ENCODE data around the gene ITSN1. TPM values are rescaled to one million over a fixed set of nuclear protein-coding genes. Genes with fewer than 3 reads are reported as not detected.

Gene ITSN1
- total RNA-seq, 4 donors from 2014 or later, result 31.1 to 42.5 (median 35.9) TPM

GRCh38 chr21:33938381-33938780 lies 296.1 kb downstream of the ITSN1 start:
- H3K27ac ChIP-seq (replicated peaks in 1 of 4), result no peak overlapping the region
- WGBS, result 93% methylated on average over 3 of the region's 3 CpGs
- H3K4me1 ChIP-seq, result peaks cover 6 to 41% (median 29%) of the 10 kb centered on the region in 4 donors
- intact Hi-C loops (cut with DNase I), result loop anchor here (5.0 kb wide), 1 partner anchor 134 kb away; the partner anchor contains the start of genes MRPS6 and SLC5A3
- H3K9me3 ChIP-seq, result no peaks in the 10 kb centered on the region
- no peak for DNase-seq (ENCODE audit: extremely low spot score)
- no peak for TF ChIP-seq EP300 (IDR thresholded peaks at IDR 0.05)
- TF ChIP-seq, protein P1, sequence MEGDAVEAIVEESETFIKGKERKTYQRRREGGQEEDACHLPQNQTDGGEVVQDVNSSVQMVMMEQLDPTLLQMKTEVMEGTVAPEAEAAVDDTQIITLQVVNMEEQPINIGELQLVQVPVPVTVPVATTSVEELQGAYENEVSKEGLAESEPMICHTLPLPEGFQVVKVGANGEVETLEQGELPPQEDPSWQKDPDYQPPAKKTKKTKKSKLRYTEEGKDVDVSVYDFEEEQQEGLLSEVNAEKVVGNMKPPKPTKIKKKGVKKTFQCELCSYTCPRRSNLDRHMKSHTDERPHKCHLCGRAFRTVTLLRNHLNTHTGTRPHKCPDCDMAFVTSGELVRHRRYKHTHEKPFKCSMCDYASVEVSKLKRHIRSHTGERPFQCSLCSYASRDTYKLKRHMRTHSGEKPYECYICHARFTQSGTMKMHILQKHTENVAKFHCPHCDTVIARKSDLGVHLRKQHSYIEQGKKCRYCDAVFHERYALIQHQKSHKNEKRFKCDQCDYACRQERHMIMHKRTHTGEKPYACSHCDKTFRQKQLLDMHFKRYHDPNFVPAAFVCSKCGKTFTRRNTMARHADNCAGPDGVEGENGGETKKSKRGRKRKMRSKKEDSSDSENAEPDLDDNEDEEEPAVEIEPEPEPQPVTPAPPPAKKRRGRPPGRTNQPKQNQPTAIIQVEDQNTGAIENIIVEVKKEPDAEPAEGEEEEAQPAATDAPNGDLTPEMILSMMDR (IDR thresholded peaks at IDR 0.05), result no peak
- H3K27me3 ChIP-seq, result no peaks in the 10 kb centered on the region
- H3K4me3 ChIP-seq, result no peak overlapping the region
- H3K36me3 ChIP-seq, result no peaks in the 10 kb centered on the region

DNA sequence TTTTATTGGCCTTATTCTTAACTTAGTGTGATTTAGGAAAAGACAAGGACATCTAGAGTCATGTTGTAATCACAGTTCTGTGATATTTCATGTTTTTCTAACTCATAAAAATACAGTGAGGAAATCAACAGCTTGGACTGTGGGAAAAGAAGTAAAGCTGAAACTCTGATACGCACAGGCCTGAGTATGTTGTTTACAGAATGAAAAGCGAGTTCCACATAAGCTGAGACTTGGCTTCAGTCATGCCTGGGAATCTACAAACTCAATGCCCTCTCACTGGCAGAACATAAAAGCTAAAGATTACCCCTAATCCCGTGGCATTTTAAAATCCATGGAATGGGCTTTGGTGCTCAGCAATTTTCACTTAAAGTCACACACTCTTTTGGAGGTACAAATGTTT lies 296.9 kb downstream of the ITSN1 start:
- 67% methylated on average over 3 of the region's 3 CpGs for WGBS
- Histone ChIP-seq H3K4me1 (peaks cover 6 to 42% (median 29%) of the 10 kb centered on the region in 4 donors), H3K27me3 (no peaks in the 10 kb centered on the region), H3K9me3 (no peaks in the 10 kb centered on the region), H3K4me3 (no peak overlapping the region), H3K36me3 (no peaks in the 10 kb centered on the region), H3K27ac (replicated peaks in 1 of 4) (peak overlapping the region in 1 of 4 donors; percentile 68)
- DNase-seq (ENCODE audit: extremely low spot score), result no peak
- no peak for TF ChIP-seq POLR2AphosphoS5 (IDR thresholded peaks at IDR 0.05)
- intact Hi-C loops (cut with DNase I), result loop anchor here (5.0 kb wide), 1 partner anchor 133 kb away; the partner anchor contains the start of genes MRPS6 and SLC5A3

DNA sequence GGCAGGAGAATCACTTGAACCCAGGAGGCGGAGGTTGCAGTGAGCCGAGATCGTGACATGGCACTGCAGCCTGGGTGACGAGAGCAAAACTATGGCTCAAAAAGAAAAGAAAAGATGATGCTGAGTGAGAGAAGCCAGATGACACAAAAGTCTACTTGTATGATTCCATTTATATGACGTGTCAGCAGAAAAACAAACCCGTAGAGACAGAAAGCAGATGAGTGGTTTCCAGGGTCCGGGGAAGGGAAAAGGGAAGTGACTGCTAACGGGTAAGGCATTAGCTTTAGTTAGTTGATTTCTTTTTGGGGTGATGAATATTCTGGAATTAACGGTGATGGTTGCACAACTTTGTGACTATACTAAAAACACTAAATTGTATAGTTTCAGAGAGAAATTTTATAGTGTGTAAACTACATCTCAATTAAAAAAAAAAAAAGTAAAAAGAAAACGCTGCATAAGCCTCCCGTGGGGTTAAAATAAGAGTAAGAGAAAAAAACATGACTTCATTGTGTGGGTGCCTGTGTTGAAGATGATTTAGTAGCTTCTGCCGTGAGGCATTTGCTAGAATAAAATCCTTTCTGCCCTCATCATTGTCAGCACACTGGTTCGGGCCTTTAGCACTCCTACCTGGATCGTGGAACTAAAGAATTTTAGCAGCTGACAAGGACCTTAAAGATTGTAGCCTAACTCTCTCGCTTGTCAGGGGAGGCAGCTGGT lies 298.0 kb downstream of the ITSN1 start:
- H3K4me3 ChIP-seq, result no peak overlapping the region
- no peak for TF ChIP-seq POLR2AphosphoS5 (IDR thresholded peaks at IDR 0.05)
- no peak for TF ChIP-seq EP300 (IDR thresholded peaks at IDR 0.05)
- no peak for TF ChIP-seq POLR2A (IDR thresholded peaks at IDR 0.05; ENCODE audit: low read depth)
- TF ChIP-seq, protein P1 (IDR thresholded peaks at IDR 0.05), result no peak
- DNase-seq (ENCODE audit: extremely low spot score), result no peak
- intact Hi-C loops (cut with DNase I), result no loop called here
- H3K4me1 ChIP-seq, result peaks cover 6 to 42% (median 29%) of the 10 kb centered on the region in 4 donors
- 64% methylated on average over 15 of the region's 15 CpGs for WGBS
- no peaks in the 10 kb centered on the region for H3K36me3 ChIP-seq
- peak overlapping the region; percentile 57 to 68 (median 64) for H3K27ac ChIP-seq (replicated peaks in 1 of 4)
- no peaks in the 10 kb centered on the region for H3K9me3 ChIP-seq
- H3K27me3 ChIP-seq, result no peaks in the 10 kb centered on the region

DNA sequence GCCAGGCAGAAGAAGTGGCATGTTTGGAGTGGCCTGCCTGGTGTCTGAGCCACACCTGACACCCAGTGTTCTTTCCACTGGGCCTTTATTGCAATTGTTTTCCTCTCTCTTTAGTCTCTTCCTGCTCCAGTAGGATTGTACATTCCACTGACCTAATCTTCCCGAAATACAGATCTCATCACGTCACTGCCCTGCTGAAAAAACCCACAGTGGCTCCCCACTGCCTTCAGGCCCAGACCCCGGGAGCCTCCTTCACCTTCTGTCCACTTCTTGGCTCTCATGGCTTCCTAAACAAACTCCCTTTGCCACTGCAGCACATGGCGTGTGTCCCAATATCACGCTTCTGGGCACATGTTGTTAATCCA lies 298.6 kb downstream of the ITSN1 start:
- Histone ChIP-seq H3K4me1 (peaks cover 6 to 40% (median 29%) of the 10 kb centered on the region in 4 donors), H3K27ac (replicated peaks in 1 of 4) (peak overlapping the region; percentile 57 to 68 (median 64)), H3K9me3 (no peaks in the 10 kb centered on the region), H3K36me3 (no peaks in the 10 kb centered on the region), H3K27me3 (no peaks in the 10 kb centered on the region), H3K4me3 (no peak overlapping the region)
- DNase-seq (ENCODE audit: extremely low spot score), result no peak
- intact Hi-C loops (cut with DNase I), result no loop called here
- WGBS, result 68% methylated on average over 5 of the region's 5 CpGs
- TF ChIP-seq, protein P1 (IDR thresholded peaks at IDR 0.05), result no peak
- TF ChIP-seq POLR2AphosphoS5 (IDR thresholded peaks at IDR 0.05), result peak; percentile 33
- TF ChIP-seq EP300 (IDR thresholded peaks at IDR 0.05), result no peak
- no peak for TF ChIP-seq POLR2A (IDR thresholded peaks at IDR 0.05; ENCODE audit: low read depth)

DNA sequence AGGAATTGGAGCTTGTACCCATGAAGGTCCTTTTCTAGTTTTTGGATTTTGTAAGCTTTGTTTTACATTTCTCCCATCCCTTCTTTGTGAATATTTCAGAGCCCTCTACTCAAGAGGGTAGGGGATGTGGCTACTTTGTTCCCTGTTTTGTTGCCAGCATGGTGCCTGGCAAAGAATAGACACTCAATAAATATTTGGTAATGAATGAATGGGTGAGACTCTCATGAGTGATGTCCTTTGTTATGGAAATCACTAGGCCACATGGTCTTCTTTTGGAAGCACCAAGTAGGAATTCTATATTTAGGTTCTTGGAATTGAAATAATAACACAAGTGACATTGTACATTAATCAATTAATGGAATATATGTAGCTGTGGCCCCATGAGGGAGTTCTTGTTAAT lies 300.1 kb downstream of the ITSN1 start:
- intact Hi-C loops (cut with DNase I), result no loop called here
- Histone ChIP-seq H3K27me3 (no peaks in the 10 kb centered on the region), H3K9me3 (no peaks in the 10 kb centered on the region), H3K36me3 (no peaks in the 10 kb centered on the region), H3K27ac (replicated peaks in 1 of 4) (peak overlapping the region in 3 of 4 donors; percentile 25 to 68 (median 62)), H3K4me3 (no peak overlapping the region), H3K4me1 (peaks cover 5 to 43% (median 31%) of the 10 kb centered on the region in 4 donors)
- TF ChIP-seq EP300 (IDR thresholded peaks at IDR 0.05) (no peak), POLR2AphosphoS5 (IDR thresholded peaks at IDR 0.05) (no peak), POLR2A (IDR thresholded peaks at IDR 0.05; ENCODE audit: low read depth) (no peak)
- TF ChIP-seq, protein P1 (IDR thresholded peaks at IDR 0.05), result no peak
- DNase-seq (ENCODE audit: extremely low spot score), result no peak

Data from esophagus muscularis mucosa (tissue), 4 donors.